WTC11 (cell line): ENCODE measurements around the gene ATF3.

Source experiments
- NFATC4 ChIP-seq: fragments of 250-450 bp; sonication (Bioruptor Pico); IDR thresholded peaks from 2 replicates; pipeline ENCODE4 v1.9.0; 2021; ENCODE audit warnings: mild to moderate bottlenecking
- OVOL2 ChIP-seq: fragments of 250-450 bp; sonication (Bioruptor Pico); IDR thresholded peaks from 2 replicates; pipeline ENCODE4 v1.9.0; 2021; ENCODE audit warnings: mild to moderate bottlenecking, borderline replicate concordance
- TCF7 ChIP-seq: sonication (generic); formaldehyde crosslinking; IDR thresholded peaks from 2 replicates; pipeline ENCODE4 v1.8.0; 2022; ENCODE audit warnings: mild to moderate bottlenecking, low read depth, missing genetic modification reagents, moderate library complexity
- TEAD4 ChIP-seq: sonication (generic); formaldehyde crosslinking; IDR thresholded peaks from 2 replicates; pipeline ENCODE4 v1.8.0; 2022; ENCODE audit warnings: mild to moderate bottlenecking, missing genetic modification reagents
- TF ChIP-seq, protein P1 (sequence below): sonication (generic); formaldehyde crosslinking; IDR thresholded peaks from 2 replicates; pipeline ENCODE4 v1.8.0; 2023; ENCODE audit warnings: missing genetic modification reagents
- TF ChIP-seq, protein P2 (sequence below): sonication (generic); formaldehyde crosslinking; IDR thresholded peaks from 2 replicates; pipeline ENCODE4 v1.8.0; 2022; ENCODE audit warnings: mild to moderate bottlenecking, missing genetic modification reagents
- TF ChIP-seq, protein P3 (sequence below): fragments of 200-600 bp; IDR thresholded peaks from 2 replicates; pipeline ENCODE4 v1.8.0; 2022; ENCODE audit warnings: antibody characterized with exemption
- TF ChIP-seq, protein P4 (sequence below): sonication (generic); formaldehyde crosslinking; IDR thresholded peaks from 2 replicates; pipeline ENCODE4 v1.8.1; 2022; ENCODE audit warnings: low read depth, missing genetic modification reagents, borderline replicate concordance

DNA sequence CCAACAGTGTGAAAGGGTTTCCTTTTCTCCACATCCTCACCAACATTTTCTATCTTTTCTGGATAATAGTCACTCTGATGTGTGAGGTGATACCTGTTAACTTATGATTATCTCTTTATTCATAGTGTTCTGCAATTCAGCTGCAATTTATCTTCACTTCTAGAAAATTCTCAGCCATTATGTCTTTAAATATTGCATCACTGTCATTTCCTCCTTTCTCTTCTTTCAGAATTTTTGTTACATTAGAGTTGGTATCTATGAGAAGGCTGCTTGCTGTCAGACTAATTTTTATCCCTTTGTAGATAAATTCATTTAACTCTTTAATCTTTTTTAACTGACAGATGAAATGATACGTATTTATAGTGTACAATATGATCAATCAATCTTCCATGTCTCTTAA, 30.5 kb upstream of the ATF3 start:
- TF ChIP-seq, protein P1, sequence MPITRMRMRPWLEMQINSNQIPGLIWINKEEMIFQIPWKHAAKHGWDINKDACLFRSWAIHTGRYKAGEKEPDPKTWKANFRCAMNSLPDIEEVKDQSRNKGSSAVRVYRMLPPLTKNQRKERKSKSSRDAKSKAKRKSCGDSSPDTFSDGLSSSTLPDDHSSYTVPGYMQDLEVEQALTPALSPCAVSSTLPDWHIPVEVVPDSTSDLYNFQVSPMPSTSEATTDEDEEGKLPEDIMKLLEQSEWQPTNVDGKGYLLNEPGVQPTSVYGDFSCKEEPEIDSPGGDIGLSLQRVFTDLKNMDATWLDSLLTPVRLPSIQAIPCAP: no peak
- TF ChIP-seq TEAD4 (CRISPR knock-in tag): no peak
- TF ChIP-seq TCF7 (CRISPR knock-in tag): no peak
- TF ChIP-seq, protein P2, sequence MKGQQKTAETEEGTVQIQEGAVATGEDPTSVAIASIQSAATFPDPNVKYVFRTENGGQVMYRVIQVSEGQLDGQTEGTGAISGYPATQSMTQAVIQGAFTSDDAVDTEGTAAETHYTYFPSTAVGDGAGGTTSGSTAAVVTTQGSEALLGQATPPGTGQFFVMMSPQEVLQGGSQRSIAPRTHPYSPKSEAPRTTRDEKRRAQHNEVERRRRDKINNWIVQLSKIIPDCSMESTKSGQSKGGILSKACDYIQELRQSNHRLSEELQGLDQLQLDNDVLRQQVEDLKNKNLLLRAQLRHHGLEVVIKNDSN (CRISPR knock-in tag): no peak
- TF ChIP-seq NFATC4 (CRISPR knock-in tag): no peak
- TF ChIP-seq, protein P3, sequence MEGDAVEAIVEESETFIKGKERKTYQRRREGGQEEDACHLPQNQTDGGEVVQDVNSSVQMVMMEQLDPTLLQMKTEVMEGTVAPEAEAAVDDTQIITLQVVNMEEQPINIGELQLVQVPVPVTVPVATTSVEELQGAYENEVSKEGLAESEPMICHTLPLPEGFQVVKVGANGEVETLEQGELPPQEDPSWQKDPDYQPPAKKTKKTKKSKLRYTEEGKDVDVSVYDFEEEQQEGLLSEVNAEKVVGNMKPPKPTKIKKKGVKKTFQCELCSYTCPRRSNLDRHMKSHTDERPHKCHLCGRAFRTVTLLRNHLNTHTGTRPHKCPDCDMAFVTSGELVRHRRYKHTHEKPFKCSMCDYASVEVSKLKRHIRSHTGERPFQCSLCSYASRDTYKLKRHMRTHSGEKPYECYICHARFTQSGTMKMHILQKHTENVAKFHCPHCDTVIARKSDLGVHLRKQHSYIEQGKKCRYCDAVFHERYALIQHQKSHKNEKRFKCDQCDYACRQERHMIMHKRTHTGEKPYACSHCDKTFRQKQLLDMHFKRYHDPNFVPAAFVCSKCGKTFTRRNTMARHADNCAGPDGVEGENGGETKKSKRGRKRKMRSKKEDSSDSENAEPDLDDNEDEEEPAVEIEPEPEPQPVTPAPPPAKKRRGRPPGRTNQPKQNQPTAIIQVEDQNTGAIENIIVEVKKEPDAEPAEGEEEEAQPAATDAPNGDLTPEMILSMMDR: no peak
- TF ChIP-seq OVOL2 (CRISPR knock-in tag): no peak
- TF ChIP-seq, protein P4, sequence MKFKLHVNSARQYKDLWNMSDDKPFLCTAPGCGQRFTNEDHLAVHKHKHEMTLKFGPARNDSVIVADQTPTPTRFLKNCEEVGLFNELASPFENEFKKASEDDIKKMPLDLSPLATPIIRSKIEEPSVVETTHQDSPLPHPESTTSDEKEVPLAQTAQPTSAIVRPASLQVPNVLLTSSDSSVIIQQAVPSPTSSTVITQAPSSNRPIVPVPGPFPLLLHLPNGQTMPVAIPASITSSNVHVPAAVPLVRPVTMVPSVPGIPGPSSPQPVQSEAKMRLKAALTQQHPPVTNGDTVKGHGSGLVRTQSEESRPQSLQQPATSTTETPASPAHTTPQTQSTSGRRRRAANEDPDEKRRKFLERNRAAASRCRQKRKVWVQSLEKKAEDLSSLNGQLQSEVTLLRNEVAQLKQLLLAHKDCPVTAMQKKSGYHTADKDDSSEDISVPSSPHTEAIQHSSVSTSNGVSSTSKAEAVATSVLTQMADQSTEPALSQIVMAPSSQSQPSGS (CRISPR knock-in tag): no peak
